ENCODE measurements around the gene LENG8. TPM values are rescaled to one million over a fixed set of nuclear protein-coding genes. Genes with fewer than 3 reads are reported as not detected.

LENG8 gene
- total RNA-seq, 1 donor from 2014 or later, result 209 TPM

Other genes with a start within 250 kb of the LENG8 start
- gene RPS9, start 248.3 kb upstream of the LENG8 start, total RNA-seq, result 1,460 and 1,467 TPM in 2 replicates
- gene LILRB3, start 226.2 kb upstream of the LENG8 start, total RNA-seq, result 0.64 TPM in 1 of 2 replicates, not detected in the other
- not detected in 2 replicates for gene LILRA6, start 206.4 kb upstream of the LENG8 start, total RNA-seq
- gene LILRB5, start 191.9 kb upstream of the LENG8 start, total RNA-seq, result 0.05 TPM in 1 of 2 replicates, not detected in the other
- gene LILRB2, start 168.1 kb upstream of the LENG8 start, total RNA-seq, result not detected in 2 replicates
- not detected in 2 replicates for gene LILRA5, start 136.0 kb upstream of the LENG8 start, total RNA-seq
- gene LILRA4, start 110.0 kb upstream of the LENG8 start, total RNA-seq, result not detected in 2 replicates
- gene LAIR1, start 84.3 kb upstream of the LENG8 start, total RNA-seq, result 8.8 and 10.8 TPM in 2 replicates
- gene TTYH1, start 33.7 kb upstream of the LENG8 start, total RNA-seq, result 0.50 TPM in 1 of 2 replicates, not detected in the other
- gene LENG9, start 14.6 kb downstream of the LENG8 start, total RNA-seq, result 7.5 and 8.1 TPM in 2 replicates
- gene CDC42EP5, start 24.1 kb downstream of the LENG8 start, total RNA-seq, result 1.0 TPM in 1 of 2 replicates, not detected in the other
- gene LAIR2, start 53.6 kb downstream of the LENG8 start, total RNA-seq, result 76.8 and 77.7 TPM in 2 replicates
- gene LILRA2, start 124.6 kb downstream of the LENG8 start, total RNA-seq, result not detected in 2 replicates
- gene LILRA1, start 144.4 kb downstream of the LENG8 start, total RNA-seq, result not detected in 2 replicates
- not detected in 2 replicates for gene LILRB1, start 181.3 kb downstream of the LENG8 start, total RNA-seq
- gene LILRB4, start 213.8 kb downstream of the LENG8 start, total RNA-seq, result 0.32 and 0.46 TPM in 2 replicates